Measurements from ENCODE around the gene RALGPS2. TPM values are rescaled to one million over a fixed set of nuclear protein-coding genes. Genes with fewer than 3 reads are reported as not detected.

RALGPS2 gene
- total RNA-seq, 1 donor, result 38.0 TPM

DNA sequence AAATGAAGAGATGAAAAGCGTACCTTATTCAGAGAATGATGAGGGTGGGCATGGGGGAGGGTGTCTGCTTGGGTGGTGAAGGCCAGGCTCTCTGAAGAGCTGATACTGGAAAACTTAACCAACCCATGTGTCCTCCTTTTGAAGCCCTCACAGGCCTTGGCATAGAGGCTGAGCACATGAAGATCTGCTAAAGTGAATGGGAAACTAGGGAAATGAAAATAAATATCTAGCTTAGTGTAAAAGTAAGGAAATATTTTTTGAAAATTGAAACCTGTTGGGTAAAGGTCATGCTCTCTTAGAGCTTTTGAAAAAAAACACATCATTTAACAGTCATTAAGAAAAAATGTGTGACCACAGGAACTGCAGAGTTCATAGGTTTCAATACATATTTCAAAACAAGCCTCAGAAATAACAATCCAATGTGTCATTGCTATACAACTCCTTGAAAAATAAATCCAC is 40.5 kb upstream of the RALGPS2 start:
- TF ChIP-seq, protein P1, sequence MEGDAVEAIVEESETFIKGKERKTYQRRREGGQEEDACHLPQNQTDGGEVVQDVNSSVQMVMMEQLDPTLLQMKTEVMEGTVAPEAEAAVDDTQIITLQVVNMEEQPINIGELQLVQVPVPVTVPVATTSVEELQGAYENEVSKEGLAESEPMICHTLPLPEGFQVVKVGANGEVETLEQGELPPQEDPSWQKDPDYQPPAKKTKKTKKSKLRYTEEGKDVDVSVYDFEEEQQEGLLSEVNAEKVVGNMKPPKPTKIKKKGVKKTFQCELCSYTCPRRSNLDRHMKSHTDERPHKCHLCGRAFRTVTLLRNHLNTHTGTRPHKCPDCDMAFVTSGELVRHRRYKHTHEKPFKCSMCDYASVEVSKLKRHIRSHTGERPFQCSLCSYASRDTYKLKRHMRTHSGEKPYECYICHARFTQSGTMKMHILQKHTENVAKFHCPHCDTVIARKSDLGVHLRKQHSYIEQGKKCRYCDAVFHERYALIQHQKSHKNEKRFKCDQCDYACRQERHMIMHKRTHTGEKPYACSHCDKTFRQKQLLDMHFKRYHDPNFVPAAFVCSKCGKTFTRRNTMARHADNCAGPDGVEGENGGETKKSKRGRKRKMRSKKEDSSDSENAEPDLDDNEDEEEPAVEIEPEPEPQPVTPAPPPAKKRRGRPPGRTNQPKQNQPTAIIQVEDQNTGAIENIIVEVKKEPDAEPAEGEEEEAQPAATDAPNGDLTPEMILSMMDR (IDR thresholded peaks at IDR 0.05; ENCODE audit: insufficient read depth, low read depth, low read length), result no peak
- no peak overlapping the region for H3K4me3 ChIP-seq (ENCODE audit: low read depth, low read length)
- DNase-seq (ENCODE audit: low read depth), result peak; percentile 93

DNA sequence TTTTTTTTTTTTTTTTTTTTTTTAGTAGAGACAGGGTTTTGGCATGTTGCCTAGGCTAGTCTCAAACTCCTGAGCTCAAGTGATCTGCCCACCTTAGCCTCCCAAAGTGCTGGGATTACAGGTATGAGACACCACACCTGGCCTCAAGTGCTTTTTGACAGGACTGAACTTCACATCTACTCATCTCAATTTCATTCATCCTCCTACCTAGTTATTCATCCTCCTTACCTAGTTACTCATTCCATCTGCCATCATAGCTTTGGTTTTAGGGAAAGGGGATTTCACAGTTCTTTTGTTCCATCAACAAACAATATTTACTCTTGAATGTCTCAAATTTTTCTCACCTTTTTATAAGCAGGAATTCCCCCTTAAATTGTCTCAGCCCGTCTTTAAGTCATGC is 38.6 kb upstream of the RALGPS2 start:
- no peak for DNase-seq (ENCODE audit: low read depth)
- TF ChIP-seq, protein P1 (IDR thresholded peaks at IDR 0.05; ENCODE audit: insufficient read depth, low read depth, low read length), result no peak
- no peak overlapping the region for H3K4me3 ChIP-seq (ENCODE audit: low read depth, low read length)

DNA sequence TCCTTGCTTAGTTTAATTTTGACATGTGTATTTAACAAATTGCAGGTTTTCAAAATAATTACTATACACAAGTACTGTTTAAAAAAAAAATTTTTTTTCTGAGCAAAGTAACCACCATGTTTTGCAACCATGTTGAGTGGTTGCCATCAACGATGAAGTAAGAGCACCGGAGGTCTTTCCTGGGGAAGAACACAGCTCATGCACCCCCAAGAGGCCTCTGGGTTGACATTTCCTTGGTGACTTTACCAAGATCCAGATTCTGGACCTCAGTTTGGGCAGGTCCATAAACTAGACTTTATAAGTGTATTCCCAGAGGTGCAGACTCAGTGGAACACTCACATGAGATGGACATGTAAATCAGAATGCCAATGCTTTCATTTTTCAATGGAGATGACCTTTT is 36.8 kb upstream of the RALGPS2 start:
- peak; percentile 59 for DNase-seq (ENCODE audit: low read depth)
- TF ChIP-seq, protein P1 (IDR thresholded peaks at IDR 0.05; ENCODE audit: insufficient read depth, low read depth, low read length), result no peak
- no peak overlapping the region for H3K4me3 ChIP-seq (ENCODE audit: low read depth, low read length)

DNA sequence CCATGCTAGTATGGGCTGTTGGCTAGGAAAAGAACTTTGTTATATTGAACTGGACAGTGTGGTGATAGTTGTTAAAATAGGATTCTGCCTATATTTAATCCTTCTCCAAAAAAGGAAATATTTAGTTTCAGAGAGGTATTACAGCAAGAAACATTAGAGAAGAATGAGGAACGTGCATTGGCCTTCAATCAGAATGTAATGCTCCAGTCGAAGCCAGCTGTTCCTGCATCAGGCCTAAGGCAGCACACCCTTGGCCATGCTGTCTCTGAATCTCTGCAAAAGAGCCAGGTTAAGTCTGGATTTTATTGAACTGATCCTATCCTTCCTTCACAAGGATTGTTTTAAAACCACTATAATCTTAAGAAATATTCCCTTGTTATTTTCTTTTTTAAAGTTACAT is 35.3 kb upstream of the RALGPS2 start:
- DNase-seq (ENCODE audit: low read depth), result no peak
- no peak overlapping the region for H3K4me3 ChIP-seq (ENCODE audit: low read depth, low read length)
- TF ChIP-seq, protein P1 (IDR thresholded peaks at IDR 0.05; ENCODE audit: insufficient read depth, low read depth, low read length), result no peak

DNA sequence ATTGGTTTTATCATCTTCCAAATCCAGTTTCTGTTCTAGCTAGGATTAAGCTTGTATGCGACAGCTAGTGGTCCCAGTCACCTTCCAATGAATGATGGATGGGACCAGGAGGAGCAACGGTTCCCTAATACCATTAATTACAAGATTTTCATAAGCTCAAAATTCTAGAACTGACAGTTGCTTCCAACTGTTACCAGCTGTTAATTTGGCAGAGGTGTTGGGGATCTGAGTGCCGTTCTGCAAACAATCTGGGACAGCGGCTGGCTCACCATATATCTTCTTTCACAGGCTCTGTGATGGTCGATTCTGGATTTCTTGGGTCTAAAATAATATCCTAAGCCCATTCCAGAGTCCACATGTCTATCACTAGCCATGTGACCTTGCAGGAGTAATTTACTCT is 34.5 kb upstream of the RALGPS2 start:
- TF ChIP-seq, protein P1 (IDR thresholded peaks at IDR 0.05; ENCODE audit: insufficient read depth, low read depth, low read length), result no peak
- H3K4me3 ChIP-seq (ENCODE audit: low read depth, low read length), result no peak overlapping the region
- DNase-seq (ENCODE audit: low read depth), result no peak

DNA sequence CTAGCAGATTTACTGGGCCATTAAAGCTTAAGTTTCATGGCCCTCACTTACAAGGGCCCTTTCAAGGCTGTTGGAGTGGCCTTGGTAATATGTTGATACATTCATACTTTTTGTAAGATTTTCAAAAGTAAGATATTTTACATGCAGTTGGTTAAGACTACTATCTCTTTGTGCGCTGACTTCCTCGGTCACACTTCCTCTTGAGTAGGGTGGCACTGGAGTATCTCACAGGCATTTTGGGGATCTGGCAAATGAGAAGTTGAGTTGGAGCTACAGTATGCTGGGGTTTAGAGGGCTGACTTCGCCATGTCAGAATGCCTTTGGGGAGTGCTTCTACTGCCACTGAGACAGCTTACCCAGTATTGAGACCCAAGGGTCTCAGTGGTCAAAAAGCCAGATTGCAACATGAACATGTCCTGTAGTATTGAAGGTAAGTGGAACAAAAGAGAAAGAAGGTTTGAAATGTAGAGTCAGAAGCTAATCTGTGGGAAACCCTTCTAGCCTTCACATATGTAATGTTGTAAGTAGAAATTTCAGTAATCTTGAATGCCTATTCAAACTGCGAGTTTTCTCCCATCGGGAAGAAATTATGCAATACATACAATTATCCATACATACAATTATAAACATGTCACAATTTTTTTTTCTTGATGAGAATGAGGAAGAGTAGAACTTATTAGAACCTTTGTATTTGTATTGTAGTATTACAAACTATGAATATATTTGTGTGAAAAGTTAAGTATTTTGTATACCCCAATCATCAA is 32.3 kb upstream of the RALGPS2 start:
- TF ChIP-seq, protein P1 (IDR thresholded peaks at IDR 0.05; ENCODE audit: insufficient read depth, low read depth, low read length), result no peak
- no peak for DNase-seq (ENCODE audit: low read depth)
- H3K4me3 ChIP-seq (ENCODE audit: low read depth, low read length), result no peak overlapping the region

DNA sequence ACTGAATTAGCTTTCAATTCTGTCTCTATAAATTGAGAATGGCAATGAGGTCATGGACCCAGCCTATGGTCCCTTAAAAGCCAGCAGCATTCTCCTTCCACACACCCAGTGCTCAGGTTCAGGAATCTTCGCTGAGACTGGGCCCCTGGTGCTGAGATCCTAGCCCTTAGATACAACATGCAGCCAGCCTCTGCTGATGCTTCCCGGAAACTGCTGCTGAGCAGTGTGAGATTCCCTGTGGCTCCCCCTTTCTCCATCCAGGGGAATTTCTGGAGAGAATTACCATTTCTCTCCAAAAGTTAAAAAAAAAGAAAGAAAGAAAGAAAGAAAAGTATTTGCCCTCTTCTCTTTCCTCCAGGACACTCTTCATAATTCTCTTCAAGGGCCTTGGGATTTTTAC is 31.7 kb upstream of the RALGPS2 start:
- TF ChIP-seq, protein P1 (IDR thresholded peaks at IDR 0.05; ENCODE audit: insufficient read depth, low read depth, low read length), result peak; percentile 34
- H3K4me3 ChIP-seq (ENCODE audit: low read depth, low read length), result no peak overlapping the region
- DNase-seq (ENCODE audit: low read depth), result peak; percentile 17
